NT2/D1 (cell line): ENCODE data around the gene DIAPH3.

ENCODE experiments used
- SUZ12 ChIP-seq: IDR thresholded peaks from 2 replicates; pipeline ENCODE4 v1.6.1; 2011; ENCODE audit not compliant: insufficient read length, insufficient read depth; ENCODE audit errors: extremely low read depth
- YY1 ChIP-seq: IDR thresholded peaks from 2 replicates; pipeline ENCODE4 v1.6.1; 2011; ENCODE audit not compliant: insufficient read length, insufficient read depth

DNA sequence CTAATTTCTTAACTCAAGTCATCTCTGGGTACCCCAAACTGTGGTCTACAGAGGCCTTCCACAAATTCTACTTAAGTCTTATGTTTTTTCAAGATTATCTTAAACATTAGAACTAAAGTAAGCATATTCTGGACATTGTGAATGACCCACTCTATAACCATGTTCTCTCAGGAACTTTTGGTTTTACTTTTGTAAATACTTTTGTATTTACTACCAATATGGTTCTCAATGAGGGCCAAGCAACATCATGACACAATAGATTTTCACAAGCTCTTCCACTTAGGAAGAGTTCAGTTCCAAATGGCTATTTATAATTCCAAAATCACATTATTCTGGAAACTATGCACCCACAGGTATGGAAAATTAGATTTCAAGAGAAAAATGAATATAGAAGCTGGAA is 10.8 kb downstream of the DIAPH3 start:
- TF ChIP-seq YY1 (no peak), SUZ12 (no peak)
